Karpas-422 (cell line): ENCODE results near the gene UCK2. TPM values are rescaled to one million over a fixed set of nuclear protein-coding genes. Genes with fewer than 3 reads are reported as not detected.

Experiments used
- DNase-seq: peaks from one replicate; pipeline ENCODE4 v3.0.0-alpha.2; 2015
- H2AFZ ChIP-seq: fragments of 200-600 bp; sonication (generic); 2 replicates; pipeline ENCODE4 v1.6.1; 2014; ENCODE audit warnings: antibody characterized with exemption, low read length, mixed read lengths
- H3K27ac ChIP-seq: fragments of 200-600 bp; sonication (generic); 2 replicates; pipeline ENCODE4 v1.5.1; 2014; ENCODE audit warnings: mild to moderate bottlenecking, low read length, moderate library complexity
- H3K27me3 ChIP-seq: fragments of 200-600 bp; sonication (generic); 2 replicates; pipeline ENCODE4 v1.6.1; 2014; ENCODE audit warnings: low read length, mixed read lengths
- H3K36me3 ChIP-seq: fragments of 200-600 bp; sonication (generic); 2 replicates; pipeline ENCODE4 v1.6.1; 2014; ENCODE audit warnings: low read length, mixed read lengths; ENCODE audit not compliant: insufficient read depth
- H3K4me1 ChIP-seq: fragments of 200-600 bp; sonication (generic); 2 replicates; pipeline ENCODE4 v1.6.1; 2014; ENCODE audit warnings: mild to moderate bottlenecking, low read length, mixed read lengths
- H3K4me2 ChIP-seq: fragments of 200-600 bp; sonication (generic); 2 replicates; pipeline ENCODE4 v1.6.1; 2014; ENCODE audit warnings: low read length, low read depth, mild to moderate bottlenecking; ENCODE audit not compliant: poor library complexity, severe bottlenecking
- H3K4me3 ChIP-seq: fragments of 200-600 bp; sonication (generic); 2 replicates; pipeline ENCODE4 v1.5.1; 2014; ENCODE audit warnings: mild to moderate bottlenecking, antibody characterized with exemption, low read length, mixed read lengths
- H3K79me2 ChIP-seq: fragments of 200-600 bp; sonication (generic); 2 replicates; pipeline ENCODE4 v1.6.1; 2014; ENCODE audit warnings: mild to moderate bottlenecking, low read length, mixed read lengths
- H3K9ac ChIP-seq: fragments of 200-600 bp; sonication (generic); 2 replicates; pipeline ENCODE4 v1.6.0; 2014; ENCODE audit warnings: low read length
- H3K9me2 ChIP-seq: fragments of 200-600 bp; sonication (generic), shearing (Covaris generic); replicated peaks from 2 replicates; pipeline ENCODE4 v1.6.0; 2014; ENCODE audit warnings: mild to moderate bottlenecking, low read length, moderate library complexity; ENCODE audit not compliant: insufficient read depth
- H3K9me3 ChIP-seq: fragments of 300-700, 200-600 bp; sonication (generic); 2 replicates; pipeline ENCODE4 v1.6.1; 2014; ENCODE audit warnings: low read length, mixed read lengths
- H4K20me1 ChIP-seq: fragments of 200-600 bp; sonication (generic); 2 replicates; pipeline ENCODE4 v1.6.1; 2014; ENCODE audit warnings: mild to moderate bottlenecking, antibody characterized with exemption, low read length, low read depth; ENCODE audit not compliant: insufficient read depth
- total RNA-seq: library from RNA; depleted of rRNA; stranded (reverse); fragments of >200 nt; shearing (Covaris generic); gene quantifications from 2 replicates; pipeline ENCODE4 v1.2.3, GENCODE V29; 2014; ENCODE audit warnings: low replicate concordance

UCK2 gene
- total RNA-seq, 1 experiment from 2014 or later, result 67.9 TPM

- H3K9me2 ChIP-seq, result no peaks in the 10 kb centered on the region
- H3K36me3 ChIP-seq, result no peaks in the 10 kb centered on the region
- H3K9me3 ChIP-seq, result no peaks in the 10 kb centered on the region
- H3K4me1 ChIP-seq, result peaks cover 24% of the 10 kb centered on the region
- H4K20me1 ChIP-seq, result peaks cover 44% of the 10 kb centered on the region
- no peak overlapping the region for H3K4me2 ChIP-seq
- no peak overlapping the region for H3K9ac ChIP-seq
- H3K4me3 ChIP-seq, result no peak overlapping the region
- no peaks in the 10 kb centered on the region for H3K27me3 ChIP-seq
- H2AFZ ChIP-seq, result no peak overlapping the region
- DNase-seq, result no peak
- H3K79me2 ChIP-seq, result peaks cover 100% of the 10 kb centered on the region
- no peak overlapping the region for H3K27ac ChIP-seq
Observed at GRCh38 chr1:165845569-165845968, 18.2 kb downstream of the UCK2 start.

DNA sequence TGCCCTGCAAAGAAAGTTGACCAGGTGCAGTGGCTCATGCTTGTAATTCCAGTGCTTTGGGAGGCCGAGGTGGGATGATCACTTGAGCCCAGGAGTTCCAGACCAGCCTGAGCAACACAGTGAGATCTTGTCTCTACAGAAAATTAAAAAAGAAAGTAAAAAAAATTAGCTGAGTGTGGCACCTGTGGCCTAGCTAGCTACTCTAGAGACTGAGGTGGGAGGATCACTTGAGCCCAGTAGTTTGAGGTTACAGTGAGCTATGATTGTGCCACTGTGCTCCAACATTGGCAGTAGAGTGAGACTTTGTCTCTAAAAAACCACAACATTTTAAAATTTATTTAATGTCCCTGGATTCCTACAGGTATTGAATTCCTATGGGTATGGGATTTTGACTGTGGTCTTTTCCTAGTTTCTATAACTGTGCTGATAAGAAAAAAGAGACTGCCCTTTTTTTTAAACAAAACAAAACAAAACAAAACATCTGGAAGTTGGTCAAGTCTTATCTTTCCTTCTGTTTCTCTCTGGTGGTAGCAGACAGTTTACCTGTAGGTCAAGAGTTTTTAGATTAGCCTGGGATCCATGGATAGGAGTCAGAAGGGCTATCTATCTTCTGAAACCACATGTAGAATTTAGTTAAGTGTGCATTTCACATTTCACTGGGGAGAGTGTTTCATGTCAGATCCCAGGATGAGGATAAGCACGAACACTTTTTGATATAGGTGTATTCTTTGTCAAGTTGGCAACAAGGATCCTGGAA, 18.8 kb downstream of the UCK2 start:
- DNase-seq, result no peak
- Histone ChIP-seq H3K27me3 (no peaks in the 10 kb centered on the region), H3K79me2 (peaks cover 98% of the 10 kb centered on the region), H3K9ac (no peak overlapping the region), H3K9me3 (no peaks in the 10 kb centered on the region), H3K9me2 (no peaks in the 10 kb centered on the region), H3K27ac (no peak overlapping the region), H3K4me1 (peaks cover 29% of the 10 kb centered on the region), H3K4me3 (no peak overlapping the region), H3K4me2 (no peak overlapping the region), H4K20me1 (peaks cover 43% of the 10 kb centered on the region), H3K36me3 (no peaks in the 10 kb centered on the region), H2AFZ (no peak overlapping the region)

GRCh38 chr1:165847486-165847885, 20.1 kb downstream of the UCK2 start:
- H3K4me3 ChIP-seq, result no peak overlapping the region
- H3K27ac ChIP-seq, result no peak overlapping the region
- peaks cover 32% of the 10 kb centered on the region for H4K20me1 ChIP-seq
- H3K9ac ChIP-seq, result no peak overlapping the region
- H3K79me2 ChIP-seq, result peaks cover 98% of the 10 kb centered on the region
- no peaks in the 10 kb centered on the region for H3K27me3 ChIP-seq
- H3K36me3 ChIP-seq, result no peaks in the 10 kb centered on the region
- no peak overlapping the region for H2AFZ ChIP-seq
- peaks cover 31% of the 10 kb centered on the region for H3K4me1 ChIP-seq
- H3K4me2 ChIP-seq, result no peak overlapping the region
- H3K9me3 ChIP-seq, result no peaks in the 10 kb centered on the region
- no peaks in the 10 kb centered on the region for H3K9me2 ChIP-seq
- DNase-seq, result no peak

- no peak overlapping the region for H3K4me3 ChIP-seq
- no peak overlapping the region for H2AFZ ChIP-seq
- peaks cover 20% of the 10 kb centered on the region; the same call in 1 of the 2 replicates for H4K20me1 ChIP-seq
- H3K4me1 ChIP-seq, result peaks cover 46% of the 10 kb centered on the region
- H3K27me3 ChIP-seq, result no peaks in the 10 kb centered on the region
- peaks cover 98% of the 10 kb centered on the region for H3K79me2 ChIP-seq
- H3K9ac ChIP-seq, result no peak overlapping the region
- no peaks in the 10 kb centered on the region for H3K9me2 ChIP-seq
- no peak overlapping the region for H3K4me2 ChIP-seq
- H3K36me3 ChIP-seq, result no peaks in the 10 kb centered on the region
- no peaks in the 10 kb centered on the region for H3K9me3 ChIP-seq
- no peak overlapping the region for H3K27ac ChIP-seq
- no peak for DNase-seq
Observed at GRCh38 chr1:165849353-165850133, 22.1 kb downstream of the UCK2 start.

- peaks cover 55% of the 10 kb centered on the region for H3K4me1 ChIP-seq
- no peak overlapping the region for H2AFZ ChIP-seq
- H3K9ac ChIP-seq, result no peak overlapping the region
- peaks cover 18% of the 10 kb centered on the region for H4K20me1 ChIP-seq
- H3K36me3 ChIP-seq, result no peaks in the 10 kb centered on the region
- H3K4me3 ChIP-seq, result no peak overlapping the region
- no peak for DNase-seq
- peaks cover 98% of the 10 kb centered on the region for H3K79me2 ChIP-seq
- H3K9me3 ChIP-seq, result no peaks in the 10 kb centered on the region
- no peaks in the 10 kb centered on the region for H3K9me2 ChIP-seq
- H3K4me2 ChIP-seq, result no peak overlapping the region
- H3K27ac ChIP-seq, result no peak overlapping the region
- H3K27me3 ChIP-seq, result no peaks in the 10 kb centered on the region
Observed at GRCh38 chr1:165851034-165851658, 23.7 kb downstream of the UCK2 start.

GRCh38 chr1:165852871-165853270, 25.5 kb downstream of the UCK2 start:
- Histone ChIP-seq H3K9me2 (no peaks in the 10 kb centered on the region), H3K4me1 (peaks cover 58% of the 10 kb centered on the region), H3K79me2 (peaks cover 98% of the 10 kb centered on the region), H3K27me3 (no peaks in the 10 kb centered on the region), H4K20me1 (peaks cover 14% of the 10 kb centered on the region), H3K36me3 (no peaks in the 10 kb centered on the region), H2AFZ (no peak overlapping the region), H3K9ac (no peak overlapping the region), H3K9me3 (no peaks in the 10 kb centered on the region), H3K27ac (no peak overlapping the region), H3K4me3 (no peak overlapping the region), H3K4me2 (no peak overlapping the region)
- DNase-seq, result no peak

GRCh38 chr1:165853528-165854075, 26.2 kb downstream of the UCK2 start:
- no peaks in the 10 kb centered on the region for H3K9me3 ChIP-seq
- H3K9me2 ChIP-seq, result no peaks in the 10 kb centered on the region
- peaks cover 16% of the 10 kb centered on the region for H4K20me1 ChIP-seq
- H3K79me2 ChIP-seq, result peaks cover 98% of the 10 kb centered on the region
- no peak overlapping the region for H3K9ac ChIP-seq
- H2AFZ ChIP-seq, result no peak overlapping the region
- H3K4me3 ChIP-seq, result no peak overlapping the region
- peaks cover 58% of the 10 kb centered on the region for H3K4me1 ChIP-seq
- H3K27me3 ChIP-seq, result no peaks in the 10 kb centered on the region
- no peak overlapping the region for H3K27ac ChIP-seq
- no peaks in the 10 kb centered on the region for H3K36me3 ChIP-seq
- H3K4me2 ChIP-seq, result no peak overlapping the region
- DNase-seq, result no peak
